Activated CD8-positive, alpha-beta memory T cell treated with anti-CD3 and anti-CD28 coated beads, Interleukin-2, amount 50 U/mL, for 4 hours (primary cell): ENCODE measurements around the gene PRMT9.

ENCODE experiments used
- DNase-seq: peaks from one replicate; pipeline ENCODE4 v3.0.0-alpha.2; 2020

Gene PRMT9

DNA sequence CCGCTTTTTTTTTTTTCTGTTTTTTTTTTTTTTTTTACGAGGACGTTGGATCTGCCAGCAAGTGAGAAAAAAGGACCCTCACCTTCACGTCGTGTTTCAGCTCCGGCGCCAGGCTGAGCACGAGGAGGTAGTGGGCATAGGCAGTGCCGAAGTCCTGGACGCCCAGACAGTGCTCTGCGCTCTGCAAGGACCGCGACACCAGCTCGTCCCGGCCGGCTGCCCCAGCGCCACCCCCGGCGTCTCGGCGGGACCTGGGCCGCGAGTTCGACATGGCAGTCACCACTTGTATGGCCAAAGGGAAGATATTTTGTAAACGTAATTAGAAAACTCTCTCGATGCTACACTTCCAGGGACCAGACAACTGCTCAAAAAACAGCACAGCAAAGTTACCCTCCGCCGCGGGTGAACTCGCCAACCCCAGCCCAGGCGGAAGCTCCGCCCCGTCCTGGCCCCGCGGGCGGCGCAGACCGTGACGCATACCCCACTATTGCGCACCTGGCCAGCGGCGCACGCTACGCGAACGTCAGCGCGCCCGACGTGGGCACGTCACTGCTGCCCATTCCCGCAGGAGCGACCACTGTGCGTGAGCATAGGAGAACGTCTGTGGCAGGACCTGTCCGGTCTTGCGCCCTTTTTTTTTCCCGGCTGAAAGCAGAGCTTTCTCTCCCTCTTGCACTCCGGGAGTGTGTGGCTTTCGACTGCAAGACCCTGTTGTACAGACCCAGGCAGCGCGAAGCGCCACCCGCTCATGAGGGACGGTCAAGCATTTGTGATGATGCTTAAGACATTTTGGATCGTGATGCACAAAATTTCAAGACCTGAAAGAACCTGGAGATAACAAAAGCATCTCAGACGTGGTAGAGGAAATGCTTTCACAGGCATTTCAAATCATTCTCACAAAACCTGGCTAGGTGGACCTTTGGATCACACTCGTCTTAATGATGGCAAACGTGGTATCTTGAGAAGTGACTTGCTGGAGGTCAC, at the start of gene PRMT9:
TSS of gene PRMT9 (minus strand) at position 447 of the 984 bp plus-strand sequence. CDS start at position 271, 176 bp downstream.
- DNase-seq, result peak; percentile 89

DNA sequence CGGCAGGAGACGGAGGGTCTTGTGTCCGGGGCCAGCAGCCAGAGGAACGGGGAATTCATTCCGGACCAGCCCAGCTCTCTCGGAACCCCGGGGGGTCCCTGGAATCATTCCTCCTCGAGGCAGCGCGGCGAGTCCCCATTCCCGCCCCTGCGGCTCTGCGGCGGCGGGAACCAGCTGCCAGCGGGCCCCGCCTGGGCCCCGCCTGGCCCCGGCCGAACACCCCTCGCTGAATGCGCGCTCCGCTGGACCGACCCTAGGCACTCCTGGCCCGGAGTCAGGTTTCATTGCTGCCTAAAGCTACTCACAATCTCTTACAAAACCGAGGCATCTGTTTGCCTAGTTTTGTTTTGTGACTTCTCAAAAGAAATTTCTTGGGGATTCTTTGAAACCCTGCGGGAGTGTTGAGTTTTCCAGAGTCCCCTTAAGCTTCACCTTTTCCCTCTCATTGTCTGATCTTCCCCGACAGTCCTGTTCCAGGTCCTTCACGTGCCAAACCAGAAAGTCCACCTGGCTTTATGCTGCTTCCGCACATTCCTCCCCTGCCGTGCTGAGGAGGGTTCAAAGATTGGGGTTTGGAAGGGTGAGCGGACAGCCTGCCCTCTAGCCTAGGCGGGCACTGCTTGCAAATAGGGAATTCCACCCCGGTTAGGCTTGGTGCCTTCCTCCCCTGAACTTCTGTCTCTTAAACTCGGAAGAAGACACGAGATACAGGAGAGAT, 48.7 kb upstream of the PRMT9 start:
- DNase-seq, result no peak

DNA sequence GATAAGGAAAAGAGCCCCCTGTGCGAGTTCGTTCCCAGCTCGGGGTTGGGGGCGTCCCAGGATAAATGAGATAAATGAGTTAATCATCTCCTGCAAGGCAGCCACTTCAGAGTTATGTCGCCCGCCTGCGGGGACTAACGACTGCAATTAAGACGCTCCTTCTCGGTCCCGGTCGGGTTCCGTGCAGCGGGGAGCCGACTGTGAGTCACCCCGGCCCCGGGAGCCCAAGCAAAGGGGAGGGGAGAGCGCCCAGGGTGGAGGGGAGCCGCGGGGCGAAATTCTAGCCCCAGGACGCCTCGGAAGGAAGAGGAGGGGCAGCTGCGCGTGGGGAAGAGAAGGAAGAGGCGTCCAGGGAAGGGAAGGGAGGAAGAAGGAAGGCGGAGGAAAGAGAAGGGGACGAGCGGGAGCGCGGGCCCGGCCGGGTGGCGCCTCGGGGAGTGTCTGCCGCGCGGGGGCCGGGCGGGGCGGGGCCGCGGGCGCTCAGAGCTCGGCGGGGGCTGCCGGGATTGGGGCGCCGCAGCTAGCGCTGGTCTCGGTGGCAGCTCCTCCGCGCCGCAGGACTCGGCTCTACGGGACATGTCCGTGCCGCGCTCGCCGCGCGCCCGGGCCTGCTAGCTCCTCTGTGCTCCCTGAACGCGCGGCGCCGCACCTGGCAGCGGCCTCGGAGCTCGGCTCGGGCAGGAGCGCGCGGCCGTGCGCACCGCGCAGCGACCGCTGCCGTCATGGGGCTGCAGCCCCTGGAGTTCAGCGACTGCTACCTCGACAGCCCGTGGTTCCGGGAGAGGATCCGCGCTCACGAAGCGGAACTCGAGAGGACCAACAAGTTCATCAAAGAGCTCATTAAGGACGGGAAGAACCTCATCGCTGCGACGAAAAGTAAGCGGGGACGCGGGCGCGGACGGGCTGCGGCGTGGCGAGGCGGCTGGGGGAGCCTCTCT, 47.9 kb upstream of the PRMT9 start, which contains the start of gene ARHGAP10:
TSS of gene ARHGAP10 (plus strand) at position 509 of the 938 bp plus-strand sequence. CDS start at position 723, 214 bp downstream.
- DNase-seq, result peak; percentile 77

DNA sequence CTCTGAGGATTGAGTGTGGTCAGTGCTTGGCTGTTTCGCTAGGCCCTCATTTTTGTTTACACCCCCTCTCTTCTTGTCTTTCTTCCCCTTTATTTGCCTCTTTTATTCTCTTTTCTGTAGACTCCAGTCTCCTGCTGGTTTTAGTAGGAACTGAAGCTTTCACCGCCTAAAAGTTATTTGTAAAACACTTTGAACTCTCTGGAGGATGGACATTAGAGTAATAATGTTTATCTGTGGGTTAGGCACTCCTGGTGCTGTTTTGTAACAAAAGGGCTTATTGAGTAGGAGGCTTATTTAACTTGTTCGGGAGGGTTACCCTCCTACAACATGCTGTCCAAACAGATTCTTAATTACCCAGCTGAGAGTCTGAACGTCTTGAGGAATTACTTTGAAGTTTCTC, 46.4 kb upstream of the PRMT9 start:
- no peak for DNase-seq

DNA sequence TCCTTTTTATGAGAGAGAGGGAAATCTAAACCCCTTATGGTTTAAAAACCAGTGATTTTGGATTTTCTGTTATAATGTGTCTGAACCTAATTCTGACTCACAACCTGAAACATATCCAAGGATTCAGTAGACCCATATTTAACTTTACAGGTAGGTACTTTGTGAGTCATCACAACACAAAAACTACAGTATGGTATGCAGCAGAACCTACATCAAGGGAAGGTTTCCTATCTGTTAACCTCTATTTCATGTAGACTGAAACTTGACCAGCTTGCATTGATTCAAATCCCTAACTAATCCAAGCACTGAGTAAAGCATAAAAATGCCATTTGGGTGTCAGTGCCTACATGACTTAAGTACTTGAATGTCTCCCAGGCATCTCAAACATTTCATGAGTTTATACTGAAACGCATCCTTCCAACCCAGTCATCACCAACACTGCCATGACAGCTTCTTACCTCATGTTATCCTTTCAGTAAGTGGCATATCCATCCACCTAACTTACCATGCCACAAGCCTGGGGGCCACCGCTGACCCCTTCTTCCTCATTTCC, 43.6 kb upstream of the PRMT9 start:
- DNase-seq, result no peak

DNA sequence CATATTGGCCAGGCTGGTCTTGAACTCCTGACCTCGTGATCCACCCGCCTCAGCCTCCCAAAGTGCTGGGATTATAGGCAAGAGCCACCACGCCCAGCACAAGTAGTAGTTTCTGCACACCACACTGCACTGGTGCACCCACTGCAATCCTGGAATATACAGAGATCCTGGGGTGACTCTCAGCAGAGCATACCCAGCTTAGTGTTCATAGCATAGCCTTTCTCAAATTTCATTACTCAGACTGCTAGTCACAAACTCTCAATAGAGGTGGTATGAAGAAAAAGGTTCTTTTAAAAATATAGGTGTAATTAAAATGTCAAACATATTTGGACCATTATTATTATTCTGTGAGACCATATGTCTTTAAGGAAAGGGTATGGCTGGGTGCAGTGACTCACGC, 41.7 kb upstream of the PRMT9 start:
- DNase-seq, result no peak

DNA sequence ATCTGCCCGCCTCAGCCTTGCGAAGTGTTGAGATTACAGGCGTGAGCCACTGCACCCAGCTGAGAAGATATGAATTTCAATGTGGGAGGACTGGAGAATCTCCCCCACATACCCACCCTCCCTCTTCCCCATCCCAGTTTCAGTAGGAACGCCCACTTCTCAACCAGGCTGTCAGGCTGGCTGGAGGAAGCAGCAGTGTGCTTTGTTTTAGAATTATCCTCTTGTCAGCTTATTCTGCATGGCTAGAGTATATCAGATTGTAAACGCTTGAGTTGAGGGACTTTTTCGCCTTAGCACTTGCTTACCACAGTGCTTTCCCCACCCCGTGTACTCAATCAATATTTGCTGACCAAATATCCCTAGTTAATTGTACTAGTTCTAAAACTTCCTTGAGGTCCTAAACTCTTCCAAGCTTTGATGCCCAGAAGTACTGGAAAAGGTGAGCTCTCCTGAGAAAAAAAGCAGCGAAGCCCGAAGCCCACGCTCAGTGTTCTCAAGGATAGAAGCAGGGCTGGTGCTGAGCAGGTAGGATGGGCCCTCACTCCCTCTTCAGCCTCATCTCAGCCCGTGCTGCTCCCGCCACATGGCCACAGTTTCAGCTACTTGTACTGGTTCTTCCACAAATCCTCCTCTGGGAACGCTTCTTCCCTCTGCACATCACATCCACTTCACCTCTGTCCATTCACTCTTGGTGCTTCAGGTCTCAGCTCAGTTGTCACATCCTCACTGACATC, 40.7 kb upstream of the PRMT9 start:
- DNase-seq, result no peak

DNA sequence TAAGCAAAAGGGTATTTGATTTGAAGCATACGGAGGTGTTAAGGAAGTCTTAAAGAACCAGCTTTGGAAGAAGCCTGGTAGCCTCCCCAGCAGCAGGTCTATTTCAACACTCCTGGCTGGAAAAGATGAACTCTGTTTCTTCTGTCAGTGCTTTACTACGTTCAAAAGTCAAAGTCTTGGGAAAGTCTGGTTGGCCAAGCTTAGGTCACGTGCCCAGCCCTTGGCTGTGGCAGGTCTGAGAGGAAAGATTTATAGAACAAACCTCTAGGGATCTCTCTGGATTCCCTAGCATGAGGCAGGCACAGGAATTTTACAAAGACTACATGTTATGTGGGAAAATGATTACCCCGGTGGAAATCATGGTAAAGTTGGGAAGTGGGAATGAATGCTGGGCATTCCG, 39.4 kb upstream of the PRMT9 start:
- DNase-seq, result no peak

DNA sequence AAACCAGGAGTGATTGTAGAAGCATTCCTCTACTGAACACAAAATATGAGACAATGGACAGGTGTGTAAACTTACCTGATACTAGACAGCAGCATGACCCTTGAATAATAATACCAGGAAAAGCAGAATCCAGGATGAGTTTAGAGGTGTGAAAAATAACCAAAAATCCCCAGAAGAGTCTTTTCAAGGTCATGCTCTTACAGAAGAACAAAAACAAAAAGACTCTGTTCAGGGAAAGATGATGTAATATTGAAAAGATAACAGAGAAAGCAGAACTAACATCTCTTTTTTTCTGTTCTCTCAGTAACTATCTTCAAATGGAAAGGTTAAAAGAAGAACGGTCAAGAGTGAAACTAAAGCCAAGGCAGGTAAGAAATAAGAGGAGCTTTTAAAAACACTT, 33.9 kb upstream of the PRMT9 start:
- no peak for DNase-seq

DNA sequence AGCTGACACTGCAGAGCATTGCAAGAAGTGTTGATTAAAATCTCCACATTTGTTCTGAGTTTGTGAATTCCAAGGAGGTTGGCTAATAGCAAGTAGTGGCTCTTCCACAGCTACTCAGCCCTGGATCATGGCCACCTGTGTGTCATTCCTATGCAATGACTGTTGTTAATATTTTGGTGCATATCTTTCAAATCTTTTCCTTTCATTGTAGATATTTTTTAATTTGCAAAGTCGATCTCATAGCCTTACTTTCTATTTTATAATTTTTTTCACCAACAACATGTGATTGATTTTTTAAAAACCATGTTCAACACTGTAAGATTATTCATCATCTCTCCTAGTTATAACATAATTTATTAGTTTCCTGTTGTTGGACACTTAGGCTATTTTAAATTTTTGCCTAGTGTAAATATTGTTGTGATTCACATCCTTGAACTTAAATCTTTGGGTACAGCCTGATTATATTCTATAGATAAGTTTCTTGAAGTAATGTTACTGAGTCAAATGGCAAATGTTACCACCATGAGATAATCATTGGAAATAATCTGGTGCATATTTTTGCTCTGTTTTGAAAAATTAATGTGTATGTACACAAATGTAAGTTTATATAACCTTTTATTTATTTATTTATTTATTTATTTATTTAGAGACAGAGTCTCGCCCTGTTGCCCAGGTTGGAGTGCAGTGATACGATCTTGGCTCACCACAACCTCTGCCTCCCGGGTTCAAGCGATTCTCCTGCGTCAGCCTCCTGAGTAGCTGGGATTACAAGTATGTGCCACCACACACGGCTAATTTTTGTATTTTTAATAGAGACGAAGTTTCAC, 30.8 kb upstream of the PRMT9 start:
- no peak for DNase-seq

DNA sequence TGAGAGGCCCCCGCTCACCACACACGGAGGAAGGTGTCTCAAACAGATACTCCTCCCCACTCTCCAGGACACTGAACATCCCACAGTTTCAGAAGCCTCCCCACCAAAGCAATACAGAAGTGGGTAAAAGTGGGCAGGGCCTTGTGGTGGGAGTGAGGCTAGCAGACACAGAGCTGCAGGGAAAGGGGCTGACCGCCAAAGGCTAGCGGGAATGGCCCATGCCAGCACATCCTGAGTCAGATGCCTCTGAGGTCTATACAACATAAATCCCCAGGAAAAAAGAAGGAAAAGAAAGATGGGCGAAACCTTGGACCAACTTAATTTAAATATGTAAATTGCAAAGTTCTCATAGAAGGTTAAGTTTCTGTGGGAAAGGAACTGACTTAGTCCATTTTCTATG, 26.0 kb upstream of the PRMT9 start:
- no peak for DNase-seq

DNA sequence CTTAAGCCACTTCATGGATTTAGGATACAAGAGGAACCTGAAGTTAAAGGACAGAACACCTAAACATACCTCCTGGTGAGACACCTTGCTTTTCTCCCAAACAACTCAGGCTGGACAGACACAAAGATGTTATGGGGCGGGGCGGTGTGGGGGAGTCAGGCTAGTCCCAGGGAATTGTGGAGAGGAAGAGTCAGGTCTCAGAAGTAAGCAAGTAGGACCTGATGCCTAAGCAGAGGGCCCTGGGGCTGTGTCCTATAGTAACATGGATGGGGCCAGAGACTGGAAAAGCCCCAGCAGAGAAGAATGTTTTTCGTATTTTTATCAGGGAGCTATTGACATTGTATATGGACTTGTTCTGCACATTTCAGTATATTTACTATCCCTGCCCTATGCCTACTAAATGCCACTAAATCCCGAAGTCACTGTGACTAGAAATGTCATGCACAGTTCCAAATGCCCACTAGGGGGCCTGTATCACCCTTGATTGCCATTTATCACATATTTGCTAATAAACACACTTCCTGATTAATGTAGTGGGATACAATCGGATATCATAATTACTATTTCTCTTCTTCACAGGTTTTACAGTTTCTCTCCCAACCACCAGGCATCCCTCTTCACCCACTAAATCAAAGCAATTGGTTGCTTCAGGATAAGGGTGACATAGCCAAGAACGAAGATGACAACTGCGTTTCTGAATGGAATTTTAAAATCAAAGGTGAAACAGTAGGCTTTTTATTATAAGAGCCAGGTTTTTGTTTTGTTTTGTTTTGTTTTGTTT, 24.1 kb upstream of the PRMT9 start:
- peak; percentile 55 for DNase-seq

DNA sequence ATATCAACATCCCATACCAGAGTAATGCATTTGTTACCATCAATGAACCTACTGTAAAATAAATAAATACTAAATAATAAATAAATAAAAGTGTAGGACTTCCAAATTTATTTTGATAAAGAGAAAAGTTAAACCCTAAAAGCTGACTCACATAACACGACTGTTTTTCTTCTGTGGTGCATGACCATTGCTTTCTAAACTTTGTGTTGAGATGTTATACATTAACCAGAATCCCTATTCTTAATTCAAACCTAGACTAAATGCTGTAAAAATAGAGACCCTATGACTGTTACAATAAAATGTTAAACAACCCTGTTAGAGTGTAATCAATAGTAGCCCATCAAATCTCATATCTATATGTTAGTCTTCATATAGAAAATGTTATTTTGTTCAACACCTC, 20.9 kb upstream of the PRMT9 start:
- DNase-seq, result no peak

DNA sequence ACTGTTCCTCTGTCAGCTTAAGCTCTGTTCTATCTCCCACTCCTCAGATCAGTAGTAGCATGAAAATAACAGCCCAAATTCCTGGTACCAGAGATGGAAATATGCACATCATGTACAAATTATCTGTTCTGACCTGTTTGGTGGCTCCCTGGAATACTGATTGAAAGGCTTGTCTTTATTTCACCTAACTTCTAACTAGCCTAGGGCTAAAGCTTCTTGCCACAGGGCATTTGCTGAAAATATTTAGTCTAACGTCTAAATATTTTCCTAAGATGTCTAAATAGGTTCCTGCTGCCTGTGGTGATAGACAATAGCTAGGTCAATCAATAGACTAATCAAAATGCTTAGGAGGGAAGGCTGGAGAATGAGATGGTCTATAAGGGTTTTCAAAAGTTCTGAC, 12.9 kb upstream of the PRMT9 start:
- DNase-seq, result no peak

DNA sequence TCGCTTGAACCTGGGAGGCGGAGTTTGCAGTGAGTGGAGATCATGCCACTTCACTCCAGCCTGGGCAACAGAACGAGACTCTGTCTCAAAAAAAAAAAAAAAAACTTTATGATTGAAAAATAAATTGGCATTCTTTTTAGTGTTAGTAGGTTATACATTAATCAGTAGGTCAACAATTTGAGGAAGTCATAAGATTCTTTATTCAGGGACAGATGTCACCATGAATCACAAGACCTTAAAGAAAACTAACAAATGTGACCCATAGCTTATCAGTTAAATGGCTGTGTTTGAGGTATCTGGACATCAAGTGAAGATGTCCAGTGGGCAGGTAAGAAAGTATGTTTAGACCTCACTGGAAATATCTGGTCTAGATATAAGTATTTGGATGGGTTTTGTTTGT, 9.3 kb upstream of the PRMT9 start:
- DNase-seq, result no peak

DNA sequence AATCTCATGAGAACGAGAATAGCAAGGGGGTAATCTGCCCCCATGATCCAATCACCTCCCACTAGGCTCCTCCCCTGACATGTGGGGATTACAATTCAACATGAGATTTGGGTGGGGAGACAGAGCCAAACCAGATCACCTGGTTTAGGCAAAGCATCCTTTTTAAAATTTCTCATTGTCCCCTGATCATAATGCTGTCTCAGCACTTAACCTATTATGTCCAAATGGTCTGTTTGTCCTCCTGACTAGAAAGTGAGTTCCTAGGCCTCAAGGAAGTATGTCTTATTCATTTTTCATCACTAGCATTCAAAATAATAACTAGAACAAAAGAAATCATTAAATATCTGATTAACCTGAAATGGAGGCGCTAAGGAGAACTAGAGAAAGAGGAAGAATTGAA, 7.9 kb upstream of the PRMT9 start:
- DNase-seq, result no peak

DNA sequence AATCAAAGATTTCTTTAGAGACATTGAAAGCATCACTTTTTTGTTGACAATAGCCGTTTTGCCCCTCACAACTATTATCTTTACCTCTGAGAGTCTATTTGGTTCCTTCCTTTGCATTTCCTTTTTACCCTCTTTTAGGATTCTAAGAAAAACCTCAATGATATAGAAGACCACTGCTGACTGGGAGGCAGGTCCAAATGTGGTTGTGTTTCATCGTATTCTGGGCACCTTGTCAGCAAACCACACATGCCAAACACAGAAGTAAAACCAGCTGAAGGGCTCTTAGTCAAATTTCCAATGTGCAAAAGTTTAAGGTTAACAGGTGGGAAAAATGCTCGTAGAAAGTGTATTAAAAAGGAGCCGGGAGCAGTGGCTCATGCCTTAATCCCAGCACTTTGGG, 5.1 kb upstream of the PRMT9 start:
- DNase-seq, result no peak

DNA sequence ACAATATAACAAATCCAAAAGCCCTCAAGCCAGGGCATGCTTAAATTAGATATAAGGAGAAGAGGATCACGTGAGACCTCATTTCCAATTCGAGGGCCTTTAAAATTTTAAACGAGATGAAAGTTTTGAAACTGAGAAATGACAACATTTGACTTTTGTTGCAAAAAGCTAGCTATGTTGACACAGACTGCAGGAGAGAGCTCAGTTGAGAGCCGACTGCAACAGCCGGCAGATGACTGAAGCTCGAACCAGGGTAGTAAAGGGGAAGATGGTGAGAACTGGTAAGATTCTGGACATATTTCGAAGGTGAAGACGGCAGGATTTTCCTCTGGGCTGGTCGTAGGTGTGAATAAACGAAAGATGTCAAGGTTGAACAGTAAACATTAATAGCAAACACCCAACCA, 773 bp downstream of the PRMT9 start:
- no peak for DNase-seq

DNA sequence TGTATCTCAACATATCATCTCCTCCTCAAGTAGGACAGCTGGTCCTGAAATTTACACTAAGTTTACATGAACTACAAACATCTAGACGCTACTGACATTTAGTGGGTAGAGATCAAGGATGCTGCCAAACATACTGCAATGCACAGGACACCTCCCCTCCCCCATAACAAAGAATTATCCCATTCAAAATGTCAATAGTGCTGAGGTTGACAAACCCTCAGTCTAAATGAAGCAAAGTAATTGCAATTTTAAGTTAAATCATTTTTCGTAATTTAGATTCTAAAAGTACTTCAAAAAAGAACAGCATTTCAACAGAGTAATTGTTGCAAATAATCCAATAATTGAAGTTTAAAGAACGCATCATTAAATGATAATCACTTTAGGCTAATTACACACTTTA, 1.2 kb downstream of the PRMT9 start:
- DNase-seq, result no peak
